Liver (tissue), 9 donors: ENCODE measurements around the gene VAMP1. TPM values are rescaled to one million over a fixed set of nuclear protein-coding genes. Genes with fewer than 3 reads are reported as not detected.

Experiments used
- DNase-seq: peaks from one replicate; pipeline ENCODE4 v3.0.0-alpha.2; 2017; ENCODE audit warnings: low spot score
- H3K27ac ChIP-seq, 2 donors: one replicate each; pipeline ENCODE4 v1.7.0; 2013; ENCODE audit warnings: inconsistent platforms in 2 of 2, low read length in 2 of 2, control low read depth in 1 of 2, low read depth in 1 of 2, mild to moderate bottlenecking in 1 of 2
- H3K27me3 ChIP-seq, 4 donors: one replicate each; pipeline versions ENCODE4 v1.6.1 to v1.7.0; 2013; ENCODE audit warnings: low read length in 3 of 4, inconsistent platforms in 1 of 4, mild to moderate bottlenecking in 1 of 4, moderate library complexity in 1 of 4; ENCODE audit not compliant: control insufficient read depth in 4 of 4, insufficient read depth in 4 of 4
- H3K36me3 ChIP-seq, 4 donors: one replicate each; pipeline versions ENCODE4 v1.6.1 to v1.7.0; 2013; ENCODE audit warnings: low read length in 3 of 4, mild to moderate bottlenecking in 3 of 4, low read depth in 1 of 4, moderate library complexity in 1 of 4; ENCODE audit not compliant: control insufficient read depth in 4 of 4, insufficient read depth in 3 of 4
- H3K4me1 ChIP-seq, 4 donors: one replicate each; pipeline versions ENCODE4 v1.6.1 to v1.7.0; 2013; ENCODE audit warnings: low read length in 3 of 4, mild to moderate bottlenecking in 3 of 4, moderate library complexity in 1 of 4; ENCODE audit not compliant: control insufficient read depth in 4 of 4, insufficient read depth in 4 of 4
- H3K4me3 ChIP-seq, 3 donors: one replicate each; pipeline versions ENCODE4 v1.6.1 to v1.7.0; 2013; ENCODE audit warnings: low read length in 3 of 3, control low read depth in 1 of 3, low read depth in 1 of 3, mild to moderate bottlenecking in 1 of 3
- H3K9ac ChIP-seq, 2 donors: one replicate each; pipeline ENCODE4 v1.7.0; 2013; ENCODE audit warnings: low read length in 2 of 2, mild to moderate bottlenecking in 2 of 2, moderate library complexity in 2 of 2, control low read depth in 1 of 2, low read depth in 1 of 2
- H3K9me3 ChIP-seq, 4 donors: one replicate each; pipeline versions ENCODE4 v1.6.1 to v1.7.0; 2013; ENCODE audit warnings: low read length in 3 of 4; ENCODE audit not compliant: control insufficient read depth in 4 of 4
- FOXA1 ChIP-seq: IDR thresholded peaks from 2 replicates; pipeline ENCODE4 v1.6.1; 2016; ENCODE audit warnings: antibody characterized with exemption
- FOXA2 ChIP-seq: IDR thresholded peaks from 2 replicates; pipeline ENCODE4 v1.6.1; 2016; ENCODE audit warnings: antibody characterized with exemption
- GABPA ChIP-seq, 2 donors: IDR thresholded peaks in 1 of 2; conservative IDR thresholded peaks in 1 of 2; 2 replicates each; pipeline ENCODE4 v1.6.1; 2016; ENCODE audit warnings: antibody characterized with exemption in 2 of 2, mild to moderate bottlenecking in 1 of 2, moderate library complexity in 1 of 2
- HNF4A ChIP-seq, 2 donors: conservative IDR thresholded peaks; 2 replicates each; pipeline ENCODE4 v1.6.1; 2016; ENCODE audit warnings: antibody characterized with exemption in 2 of 2, mild to moderate bottlenecking in 2 of 2
- HNF4G ChIP-seq: IDR thresholded peaks from 2 replicates; pipeline ENCODE4 v1.6.1; 2016; ENCODE audit warnings: antibody characterized with exemption
- NR2F2 ChIP-seq: IDR thresholded peaks from 2 replicates; pipeline ENCODE4 v1.6.1; 2016; ENCODE audit warnings: antibody characterized with exemption
- RAD21 ChIP-seq, 2 donors: IDR thresholded peaks; 2 replicates each; pipeline ENCODE4 v1.6.1; 2016; ENCODE audit warnings: antibody characterized with exemption in 2 of 2, mild to moderate bottlenecking in 2 of 2
- REST ChIP-seq: IDR thresholded peaks from 2 replicates; pipeline ENCODE4 v1.6.1; 2016; ENCODE audit warnings: antibody characterized with exemption, mild to moderate bottlenecking
- RXRA ChIP-seq, 2 donors: IDR thresholded peaks; 2 replicates each; pipeline ENCODE4 v1.6.1; 2017 to 2018; ENCODE audit warnings: antibody characterized with exemption in 2 of 2, mild to moderate bottlenecking in 1 of 2
- SP1 ChIP-seq: IDR thresholded peaks from 2 replicates; pipeline ENCODE4 v1.6.1; 2018; ENCODE audit warnings: antibody characterized with exemption, mild to moderate bottlenecking
- TAF1 ChIP-seq: conservative IDR thresholded peaks from 2 replicates; pipeline ENCODE4 v1.6.1; 2016; ENCODE audit warnings: antibody characterized with exemption, mild to moderate bottlenecking
- YY1 ChIP-seq: IDR thresholded peaks from 2 replicates; pipeline ENCODE4 v1.6.1; 2016; ENCODE audit warnings: antibody characterized with exemption, mild to moderate bottlenecking
- WGBS: extraction: QIAGEN DNeasy Blood & Tissue Kit; methylation state at CpG from one replicate; pipeline ENCODE4 v1.1.7; 2013; 5-methylcytosine and 5-hydroxymethylcytosine counted together
- polyA plus RNA-seq, 2 donors: library from polyadenylated mRNA; stranded (reverse) in 1 of 2; unstranded in 1 of 2; fragments of 200-250 nt in 1 of 2; fragments of >200 nt in 1 of 2; fragmentation: Nextera tagmentation in 1 of 2; extraction: Ambion mirVana in 1 of 2; gene quantifications; one replicate each; pipeline versions ENCODE4 v1.2.1 to v1.2.3, GENCODE V29; 2013 to 2015
- total RNA-seq, 2 donors: library from RNA; depleted of rRNA; stranded (reverse); fragments of >200 nt; gene quantifications; one replicate each; pipeline ENCODE4 v1.2.3, GENCODE V29; 2014
- TF ChIP-seq, protein P1 (sequence below): IDR thresholded peaks from 2 replicates; pipeline ENCODE4 v1.6.1; 2016; ENCODE audit warnings: antibody characterized with exemption
- TF ChIP-seq, protein P2 (sequence below): IDR thresholded peaks from 2 replicates; pipeline ENCODE4 v1.6.1; 2016; ENCODE audit warnings: antibody characterized with exemption
- donor health status: healthy.
- donor health status: healthy.
- donor health status: healthy.
- donor health status: healthy.
- donor health status: healthy.

VAMP1 gene
- total and polyA plus RNA-seq, 4 donors: 2.4 to 6.4 (median 5.0) TPM

DNA sequence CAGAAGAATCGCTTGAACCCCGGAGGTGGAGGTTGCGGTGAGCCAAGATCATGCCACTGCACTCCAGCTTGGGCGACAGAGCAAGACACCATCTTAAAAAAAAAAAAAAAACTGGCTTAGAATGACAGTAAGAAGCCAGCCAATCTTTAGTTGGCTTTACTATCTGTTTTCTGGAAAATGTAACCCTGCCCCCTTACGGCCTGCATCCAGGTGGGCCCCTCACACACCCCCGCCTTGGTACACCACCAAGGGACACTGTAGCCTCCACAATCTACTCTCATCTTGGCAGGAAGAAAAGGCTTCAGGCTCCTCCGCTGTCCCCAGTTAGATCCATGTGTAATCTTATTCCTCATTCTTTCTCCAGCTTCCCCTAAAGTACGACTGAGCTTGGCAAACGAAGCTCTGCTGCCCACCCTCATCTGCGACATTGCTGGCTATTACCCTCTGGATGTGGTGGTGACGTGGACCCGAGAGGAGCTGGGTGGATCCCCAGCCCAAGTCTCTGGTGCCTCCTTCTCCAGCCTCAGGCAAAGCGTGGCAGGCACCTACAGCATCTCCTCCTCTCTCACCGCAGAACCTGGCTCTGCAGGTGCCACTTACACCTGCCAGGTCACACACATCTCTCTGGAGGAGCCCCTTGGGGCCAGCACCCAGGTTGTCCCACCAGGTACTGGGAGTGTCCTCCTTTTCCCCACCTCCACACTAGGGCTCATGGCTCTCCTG is 12.0 kb downstream of the VAMP1 start (continued):
- TF ChIP-seq, protein P1, sequence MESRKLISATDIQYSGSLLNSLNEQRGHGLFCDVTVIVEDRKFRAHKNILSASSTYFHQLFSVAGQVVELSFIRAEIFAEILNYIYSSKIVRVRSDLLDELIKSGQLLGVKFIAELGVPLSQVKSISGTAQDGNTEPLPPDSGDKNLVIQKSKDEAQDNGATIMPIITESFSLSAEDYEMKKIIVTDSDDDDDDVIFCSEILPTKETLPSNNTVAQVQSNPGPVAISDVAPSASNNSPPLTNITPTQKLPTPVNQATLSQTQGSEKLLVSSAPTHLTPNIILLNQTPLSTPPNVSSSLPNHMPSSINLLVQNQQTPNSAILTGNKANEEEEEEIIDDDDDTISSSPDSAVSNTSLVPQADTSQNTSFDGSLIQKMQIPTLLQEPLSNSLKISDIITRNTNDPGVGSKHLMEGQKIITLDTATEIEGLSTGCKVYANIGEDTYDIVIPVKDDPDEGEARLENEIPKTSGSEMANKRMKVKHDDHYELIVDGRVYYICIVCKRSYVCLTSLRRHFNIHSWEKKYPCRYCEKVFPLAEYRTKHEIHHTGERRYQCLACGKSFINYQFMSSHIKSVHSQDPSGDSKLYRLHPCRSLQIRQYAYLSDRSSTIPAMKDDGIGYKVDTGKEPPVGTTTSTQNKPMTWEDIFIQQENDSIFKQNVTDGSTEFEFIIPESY: no peak
- TF ChIP-seq NR2F2: no peak
- TF ChIP-seq GABPA (IDR thresholded peaks at IDR 0.05 in 1 of 2, conservative IDR thresholded peaks at IDR 0.05 in 1 of 2): no peak
- TF ChIP-seq TAF1: no peak
- no peak for TF ChIP-seq FOXA1
- TF ChIP-seq HNF4G: no peak

- Histone ChIP-seq H3K27ac (no peak overlapping the region), H3K4me1 (peaks cover 4 to 11% (median 9%) of the 10 kb centered on the region in 4 donors), H3K27me3 (no peaks in the 10 kb centered on the region), H3K4me3 (no peak overlapping the region), H3K36me3 (peaks cover 7 to 53% (median 48%) of the 10 kb centered on the region in 4 donors), H3K9me3 (no peaks in the 10 kb centered on the region), H3K9ac (no peak overlapping the region)
- no peak for DNase-seq
- TF ChIP-seq, protein P2, sequence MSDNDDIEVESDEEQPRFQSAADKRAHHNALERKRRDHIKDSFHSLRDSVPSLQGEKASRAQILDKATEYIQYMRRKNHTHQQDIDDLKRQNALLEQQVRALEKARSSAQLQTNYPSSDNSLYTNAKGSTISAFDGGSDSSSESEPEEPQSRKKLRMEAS: no peak
- TF ChIP-seq REST: no peak
- TF ChIP-seq, protein P1: no peak
- no peak for TF ChIP-seq FOXA2
- TF ChIP-seq SP1: no peak
- TF ChIP-seq RXRA (IDR thresholded peaks at IDR 0.05): no peak
- no peak for TF ChIP-seq NR2F2
- no peak for TF ChIP-seq TAF1
- TF ChIP-seq HNF4G: no peak
- no peak for TF ChIP-seq HNF4A (conservative IDR thresholded peaks at IDR 0.05)
- TF ChIP-seq RAD21 (IDR thresholded peaks at IDR 0.05): no peak
- no peak for TF ChIP-seq GABPA (IDR thresholded peaks at IDR 0.05 in 1 of 2, conservative IDR thresholded peaks at IDR 0.05 in 1 of 2)
- no peak for TF ChIP-seq YY1
- 93% methylated on average over 12 of the region's 12 CpGs for WGBS
Observed at GRCh38 chr12:6457220-6457945, 13.1 kb downstream of the VAMP1 start.
